Mesenchymal stem cell (in vitro differentiated cells and primary cell): ENCODE results near the gene CENPP.

Source experiments
- DNase-seq: peaks from one replicate; pipeline ENCODE4 v3.0.0-alpha.2; 2013
- H2AFZ ChIP-seq: one replicate; pipeline ENCODE4 v1.6.1; 2013; ENCODE audit warnings: low read depth, mild to moderate bottlenecking, control low read depth, inconsistent platforms, low read length, moderate library complexity
- H2AK5ac ChIP-seq: 2 replicates; pipeline ENCODE4 v1.6.1; 2013; ENCODE audit warnings: low read length, moderate library complexity, mild to moderate bottlenecking, inconsistent platforms; ENCODE audit not compliant: severe bottlenecking
- H2BK120ac ChIP-seq: one replicate; pipeline ENCODE4 v1.6.1; 2013; ENCODE audit warnings: low read depth, mild to moderate bottlenecking, inconsistent platforms, low read length, moderate library complexity
- H2BK12ac ChIP-seq, 2 experiments: one replicate each; pipeline ENCODE4 v1.6.1; 2013; ENCODE audit warnings: inconsistent platforms in 2 of 2, low read length in 2 of 2, mild to moderate bottlenecking in 2 of 2, moderate library complexity in 2 of 2, control low read depth in 1 of 2
- H2BK15ac ChIP-seq: one replicate; pipeline ENCODE4 v1.6.1; 2013; ENCODE audit warnings: mild to moderate bottlenecking, low read depth, inconsistent platforms; ENCODE audit not compliant: poor library complexity, severe bottlenecking
- H2BK5ac ChIP-seq: 2 replicates; pipeline ENCODE4 v1.6.1; 2013; ENCODE audit warnings: low read depth, mild to moderate bottlenecking, low read length, control low read depth, inconsistent platforms; ENCODE audit not compliant: poor library complexity, severe bottlenecking
- H3K14ac ChIP-seq, 2 experiments: one replicate each; pipeline ENCODE4 v1.6.1; 2013; ENCODE audit warnings: inconsistent platforms in 2 of 2, low read length in 2 of 2, control low read depth in 1 of 2, mild to moderate bottlenecking in 1 of 2, moderate library complexity in 1 of 2
- H3K18ac ChIP-seq, 2 experiments: one replicate each; pipeline ENCODE4 v1.6.1; 2013; ENCODE audit warnings: inconsistent platforms in 2 of 2, low read length in 2 of 2, control low read depth in 1 of 2, low read depth in 1 of 2, mild to moderate bottlenecking in 1 of 2
- H3K23ac ChIP-seq, 2 experiments: one replicate each; pipeline ENCODE4 v1.6.1; 2013; ENCODE audit warnings: inconsistent platforms in 2 of 2, low read length in 2 of 2, mild to moderate bottlenecking in 2 of 2, moderate library complexity in 2 of 2, control low read depth in 1 of 2
- H3K27ac ChIP-seq: 2 replicates; pipeline ENCODE4 v1.5.1; 2013; ENCODE audit warnings: mild to moderate bottlenecking, moderate library complexity, low read length, control low read depth, inconsistent platforms; ENCODE audit not compliant: poor library complexity, severe bottlenecking
- H3K27me3 ChIP-seq, 2 experiments: 2 replicates each; pipeline versions ENCODE4 v1.6.1 to v1.7.0; 2013; ENCODE audit warnings: low read length in 2 of 2, mild to moderate bottlenecking in 2 of 2, moderate library complexity in 2 of 2, control low read depth in 1 of 2, inconsistent platforms in 1 of 2; ENCODE audit not compliant: control insufficient read depth in 1 of 2, insufficient read depth in 1 of 2
- H3K36me3 ChIP-seq, 2 experiments: 2 replicates each; pipeline versions ENCODE4 v1.6.1 to v1.7.0; 2013; ENCODE audit warnings: low read length in 2 of 2, control low read depth in 1 of 2, inconsistent platforms in 1 of 2, low read depth in 1 of 2, mild to moderate bottlenecking in 1 of 2; ENCODE audit not compliant: insufficient read depth in 2 of 2, control insufficient read depth in 1 of 2
- H3K4ac ChIP-seq, 2 experiments: one replicate each; pipeline ENCODE4 v1.6.1; 2013; ENCODE audit warnings: inconsistent platforms in 2 of 2, low read length in 2 of 2, mild to moderate bottlenecking in 2 of 2, moderate library complexity in 2 of 2, control low read depth in 1 of 2, low read depth in 1 of 2
- H3K4me1 ChIP-seq: 2 replicates; pipeline ENCODE4 v1.6.1; 2013; ENCODE audit warnings: low read depth, low read length, control low read depth; ENCODE audit not compliant: control insufficient read depth, insufficient read depth
- H3K4me2 ChIP-seq: 2 replicates; pipeline ENCODE4 v1.6.1; 2013; ENCODE audit warnings: low read length, mild to moderate bottlenecking, inconsistent platforms; ENCODE audit not compliant: poor library complexity, severe bottlenecking
- H3K4me3 ChIP-seq, 2 experiments: 2 replicates each; pipeline versions ENCODE4 v1.5.1 to v1.7.0; 2013; ENCODE audit warnings: low read length in 2 of 2, mild to moderate bottlenecking in 2 of 2, control low read depth in 1 of 2, low read depth in 1 of 2; ENCODE audit not compliant: insufficient read depth in 1 of 2
- H3K79me1 ChIP-seq: replicated peaks from 2 replicates; pipeline ENCODE4 v1.6.1; 2013; ENCODE audit warnings: mild to moderate bottlenecking, control low read depth, low read length, inconsistent platforms; ENCODE audit not compliant: poor library complexity, severe bottlenecking
- H3K9ac ChIP-seq: 2 replicates; pipeline ENCODE4 v1.7.0; 2013; ENCODE audit warnings: mild to moderate bottlenecking, low read length, moderate library complexity
- H3K9me3 ChIP-seq: 2 replicates; pipeline ENCODE4 v1.7.0; 2013; ENCODE audit warnings: mild to moderate bottlenecking, low read length; ENCODE audit not compliant: control insufficient read depth
- H4K8ac ChIP-seq: one replicate; pipeline ENCODE4 v1.6.1; 2013; ENCODE audit warnings: inconsistent platforms, mild to moderate bottlenecking, low read length, moderate library complexity
- H4K91ac ChIP-seq: one replicate; pipeline ENCODE4 v1.6.1; 2013; ENCODE audit warnings: mild to moderate bottlenecking, low read length, inconsistent platforms
- WGBS: methylation state at CpG from one replicate; pipeline ENCODE4 v1.1.7; 2013; ENCODE audit warnings: mixed read lengths; 5-methylcytosine and 5-hydroxymethylcytosine counted together

Gene CENPP

GRCh38 chr9:92545002-92545510, 219.3 kb downstream of the CENPP start:
- Histone ChIP-seq H3K4me3 (no peak overlapping the region), H3K79me1 (no peaks in the 10 kb centered on the region), H3K23ac (no peak overlapping the region), H3K18ac (peak overlapping the region in 1 of 2 experiments; percentile 12), H3K14ac (no peak overlapping the region), H2BK120ac (no peak overlapping the region), H2AK5ac (no peak overlapping the region), H2AFZ (no peak overlapping the region), H3K27me3 (no peaks in the 10 kb centered on the region), H4K8ac (no peak overlapping the region), H3K4me2 (no peak overlapping the region), H2BK5ac (no peak overlapping the region), H3K9me3 (peaks cover 3% of the 10 kb centered on the region), H3K36me3 (no peaks in the 10 kb centered on the region), H2BK12ac (no peak overlapping the region), H3K9ac (no peak overlapping the region), H3K4me1 (no peaks in the 10 kb centered on the region), H3K27ac (no peak overlapping the region), H4K91ac (no peak overlapping the region), H3K4ac (no peak overlapping the region), H2BK15ac (no peak overlapping the region)
- WGBS: 96% methylated on average over 33 of the region's 33 CpGs
- DNase-seq: no peak

DNA sequence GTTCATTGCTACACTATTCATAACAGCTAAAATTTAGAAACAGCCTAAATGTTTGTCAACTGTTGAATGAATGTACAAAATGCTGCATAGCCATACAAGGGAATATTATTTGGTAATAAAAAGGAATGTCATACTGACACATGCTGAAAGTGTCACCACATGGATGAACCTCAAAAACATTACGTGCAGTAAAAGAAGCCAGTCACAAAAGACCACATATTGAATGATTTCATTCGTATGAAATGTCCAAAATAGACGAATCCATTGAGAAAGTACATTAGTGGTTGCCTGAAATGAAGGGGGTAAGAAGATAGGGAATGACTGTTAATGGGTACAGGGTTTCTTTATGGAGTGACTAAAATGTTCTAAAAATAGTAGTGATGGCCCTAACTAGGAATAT, 221.6 kb downstream of the CENPP start:
- DNase-seq: no peak

DNA sequence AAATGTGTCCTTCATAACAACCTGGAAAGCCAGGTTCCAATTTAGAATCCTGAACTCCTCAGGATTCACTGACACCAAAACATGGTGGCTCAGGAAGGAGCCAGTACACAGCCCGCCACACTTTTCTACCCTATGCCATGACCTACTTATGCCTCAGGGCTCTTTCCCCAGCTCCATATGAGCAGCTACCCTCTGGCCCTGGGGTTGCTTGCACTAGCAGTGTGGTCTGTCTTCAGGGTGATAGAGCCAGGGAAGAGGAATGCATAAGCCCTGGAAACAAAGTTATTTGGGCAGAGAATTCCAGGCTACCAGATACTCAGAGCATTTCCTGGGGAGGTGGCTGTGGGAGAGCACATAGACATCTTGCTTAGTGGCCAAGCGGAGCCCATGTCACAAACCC, 225.0 kb downstream of the CENPP start:
- H2AK5ac ChIP-seq: no peak overlapping the region
- H2BK5ac ChIP-seq: no peak overlapping the region
- H4K91ac ChIP-seq: no peak overlapping the region
- no peak overlapping the region for H3K27ac ChIP-seq
- H4K8ac ChIP-seq: no peak overlapping the region
- no peak overlapping the region for H3K14ac ChIP-seq
- H3K4me2 ChIP-seq: no peak overlapping the region
- no peak overlapping the region for H2AFZ ChIP-seq
- no peak overlapping the region for H3K4ac ChIP-seq
- H3K27me3 ChIP-seq: no peaks in the 10 kb centered on the region
- no peaks in the 10 kb centered on the region for H3K9me3 ChIP-seq
- no peak overlapping the region for H2BK12ac ChIP-seq
- H3K4me3 ChIP-seq: no peak overlapping the region
- H2BK120ac ChIP-seq: no peak overlapping the region
- no peak for DNase-seq
- no peak overlapping the region for H3K9ac ChIP-seq
- no peaks in the 10 kb centered on the region for H3K4me1 ChIP-seq
- H2BK15ac ChIP-seq: no peak overlapping the region
- H3K23ac ChIP-seq: no peak overlapping the region
- H3K18ac ChIP-seq: no peak overlapping the region
- no peaks in the 10 kb centered on the region for H3K36me3 ChIP-seq
- 96% methylated on average over 1 of the region's 2 CpGs for WGBS
- H3K79me1 ChIP-seq: no peaks in the 10 kb centered on the region

More for the DNA sequence above, 221.6 kb downstream of the CENPP start:
- WGBS: 95% methylated on average over 3 of the region's 3 CpGs
- no peak overlapping the region for H2AFZ ChIP-seq
- no peak overlapping the region for H3K27ac ChIP-seq
- H3K4me2 ChIP-seq: no peak overlapping the region
- H3K23ac ChIP-seq: no peak overlapping the region
- no peak overlapping the region for H2BK5ac ChIP-seq
- no peak overlapping the region for H4K8ac ChIP-seq
- no peak overlapping the region for H3K4me3 ChIP-seq
- H3K9ac ChIP-seq: no peak overlapping the region
- no peak overlapping the region for H4K91ac ChIP-seq
- H2BK15ac ChIP-seq: no peak overlapping the region
- H3K4ac ChIP-seq: no peak overlapping the region
- no peak overlapping the region for H2BK120ac ChIP-seq
- no peaks in the 10 kb centered on the region for H3K79me1 ChIP-seq
- H2AK5ac ChIP-seq: no peak overlapping the region
- H3K27me3 ChIP-seq: no peaks in the 10 kb centered on the region
- no peaks in the 10 kb centered on the region for H3K4me1 ChIP-seq
- H2BK12ac ChIP-seq: no peak overlapping the region
- no peak overlapping the region for H3K14ac ChIP-seq
- no peak overlapping the region for H3K18ac ChIP-seq
- H3K9me3 ChIP-seq: peaks cover under 1% of the 10 kb centered on the region
- H3K36me3 ChIP-seq: no peaks in the 10 kb centered on the region

DNA sequence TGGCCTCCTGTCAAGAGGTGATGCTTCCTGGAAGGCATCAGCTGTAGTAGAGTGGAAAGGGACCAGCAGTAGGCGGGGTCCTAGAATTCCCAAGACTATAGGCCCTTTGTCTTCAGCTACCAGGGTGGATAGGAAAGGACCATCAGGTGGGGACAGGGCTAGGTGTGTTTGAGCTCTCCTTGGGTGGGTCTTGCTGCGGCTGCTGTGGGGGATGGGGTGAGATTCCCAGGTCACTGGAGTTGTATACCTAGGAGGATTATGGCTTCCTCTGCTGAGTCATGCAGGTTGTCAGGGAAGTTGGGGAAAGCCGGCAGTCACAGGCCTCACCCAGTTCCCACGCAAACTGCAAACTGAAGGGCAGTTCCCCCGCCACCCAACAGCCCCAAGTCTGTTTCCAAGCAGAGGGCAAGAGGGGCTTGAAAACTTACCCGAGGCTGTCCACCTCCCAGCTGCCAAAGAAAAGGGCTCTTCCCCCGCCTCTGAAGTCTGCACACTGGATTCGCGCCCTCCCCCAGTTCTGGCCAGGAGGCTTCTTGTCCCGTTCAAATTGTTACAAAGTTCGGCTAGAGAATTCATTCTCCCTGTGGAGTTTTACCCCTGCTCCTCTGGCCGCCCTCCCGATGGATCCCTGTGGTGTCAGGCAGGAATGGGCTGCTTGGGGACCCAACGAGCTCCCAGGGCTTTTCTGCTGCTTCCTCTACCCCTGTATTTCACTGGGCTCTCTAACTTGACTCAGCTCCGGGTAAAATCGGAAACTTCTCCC, 233.0 kb downstream of the CENPP start:
- Histone ChIP-seq H4K8ac (no peak overlapping the region), H2AK5ac (no peak overlapping the region), H3K27me3 (no peaks in the 10 kb centered on the region), H2BK5ac (no peak overlapping the region), H3K18ac (no peak overlapping the region), H2BK15ac (no peak overlapping the region), H3K79me1 (no peaks in the 10 kb centered on the region), H3K14ac (no peak overlapping the region), H2BK12ac (no peak overlapping the region), H3K27ac (no peak overlapping the region), H3K23ac (no peak overlapping the region), H3K9ac (no peak overlapping the region), H3K4me1 (no peaks in the 10 kb centered on the region), H3K4me2 (no peak overlapping the region), H3K4ac (no peak overlapping the region), H4K91ac (no peak overlapping the region), H3K36me3 (no peaks in the 10 kb centered on the region), H2BK120ac (no peak overlapping the region), H2AFZ (no peak overlapping the region), H3K4me3 (no peak overlapping the region), H3K9me3 (no peaks in the 10 kb centered on the region)
- 93% methylated on average over 15 of the region's 16 CpGs for WGBS
- no peak for DNase-seq
